ENCODE results near the gene GPX2. TPM values are rescaled to one million over a fixed set of nuclear protein-coding genes. Genes with fewer than 3 reads are reported as not detected.

The GPX2 gene
- total and polyA plus RNA-seq, 2 of the 4 experiments (the other 2 are of a cell fraction), result not detected

- H3K4ac ChIP-seq (ENCODE audit: low read depth, low read length), result no peak overlapping the region
- H3K4me3 ChIP-seq (ENCODE audit: insufficient read depth, low read depth, low read length), result no peak overlapping the region
- POLR2A ChIA-PET (ENCODE audit: unreplicated experiment), result no interaction called here
- no peaks in the 10 kb centered on the region for H3K4me1 ChIP-seq (ENCODE audit: control insufficient read depth, insufficient read depth, low read length)
- ATAC-seq (ENCODE audit: low read depth) (no peak), DNase-seq (no peak)
- no peak overlapping the region for H3K27ac ChIP-seq (ENCODE audit: insufficient read depth, low read length)
- H3K56ac ChIP-seq (ENCODE audit: extremely low read depth, insufficient read depth, low read length), result no peak overlapping the region
- H2AFZ ChIP-seq (replicated peaks; ENCODE audit: low read length, poor library complexity), result no peak overlapping the region
- no peaks in the 10 kb centered on the region; the same call in 1 of the 2 replicates for H4K20me1 ChIP-seq (ENCODE audit: insufficient read depth, low read length)
- H2BK120ac ChIP-seq (ENCODE audit: low read depth, low read length), result no peak overlapping the region
- H3K9me3 ChIP-seq (ENCODE audit: control insufficient read depth, insufficient read depth, low read length), result no peaks in the 10 kb centered on the region
- CTCF ChIA-PET, result no interaction called here
- dilution Hi-C loops (cut with HindIII; ENCODE audit: low sequenced_read_pairs, unreplicated experiment) (no loop called here), in situ Hi-C loops (cut with MboI; ENCODE audit: low sequenced_read_pairs) (no loop called here), intact Hi-C loops (cut with micrococcal nuclease) (no loop called here)
- H2BK5ac ChIP-seq (ENCODE audit: low read depth, low read length, poor library complexity, severe bottlenecking), result no peak overlapping the region
- H3K79me1 ChIP-seq (ENCODE audit: low read depth in 1 of 2, low read length in 2 of 2), result no peaks in the 10 kb centered on the region; a peak in 1 of 4 replicates
- H2AK9ac ChIP-seq (replicated peaks; ENCODE audit: low read depth, low read length, poor library complexity), result no peak overlapping the region
- H3K23ac ChIP-seq (ENCODE audit: low read depth, low read length), result no peak overlapping the region
- WGBS, 2 experiments (ENCODE audit: extremely low coverage in 2 of 2, insufficient read length in 1 of 2), result no CpG with 5 or more reads among the region's 6 CpGs
- no peak overlapping the region for H4K5ac ChIP-seq (ENCODE audit: low read depth, low read length)
- H3K36me3 ChIP-seq (ENCODE audit: control insufficient read depth, insufficient read depth, low read length), result peaks cover 21% of the 10 kb centered on the region
- no peak overlapping the region for H3K14ac ChIP-seq (replicated peaks; ENCODE audit: low read depth, low read length)
- no peak overlapping the region for H3K4me2 ChIP-seq (ENCODE audit: low read depth, low read length)
- H2AK5ac ChIP-seq (ENCODE audit: low read depth, low read length), result no peak overlapping the region
- no peaks in the 10 kb centered on the region for H3K27me3 ChIP-seq (ENCODE audit: control insufficient read depth, insufficient read depth, low read length)
- no peak for TF ChIP-seq CHD1 (IDR thresholded peaks at IDR 0.05; ENCODE audit: low read depth, low read length)
- H2BK20ac ChIP-seq (ENCODE audit: low read depth, low read length), result no peak overlapping the region
- no peak overlapping the region for H2BK15ac ChIP-seq (ENCODE audit: low read depth, low read length)
- BruUV-seq (replicated peaks), result no TSS peak
- H3K9me1 ChIP-seq (ENCODE audit: insufficient read depth, low read length), result peaks cover 4% of the 10 kb centered on the region; the same call in 1 of the 2 replicates
- H3K9ac ChIP-seq (ENCODE audit: low read depth, low read length), result no peak overlapping the region
- no peak overlapping the region for H4K8ac ChIP-seq (ENCODE audit: low read depth in 2 of 2, low read length in 2 of 2)
- no peak overlapping the region for H3K18ac ChIP-seq (ENCODE audit: low read depth, low read length)
- no peak overlapping the region for H4K91ac ChIP-seq (ENCODE audit: insufficient read depth, low read depth, low read length)
These were observed 1.0 kb upstream of the GPX2 start for GRCh38 chr14:64943556-64943955.
